Fibroblast of lung (primary cell): Measurements from ENCODE around the gene FBXL17. TPM values are rescaled to one million over a fixed set of nuclear protein-coding genes. Genes with fewer than 3 reads are reported as not detected.

ENCODE experiments used
- DNase-seq, 2 donors: peaks; one replicate each; pipeline versions ENCODE4 v3.0.0 to v3.0.0-alpha.2; 2010; ENCODE audit warnings: low read depth in 2 of 2
- H2AFZ ChIP-seq: 2 replicates; pipeline ENCODE4 v1.5.1; 2012; ENCODE audit warnings: low read length, control low read depth, inconsistent platforms
- H3K27ac ChIP-seq: 2 replicates; pipeline ENCODE4 v1.5.1; 2011; ENCODE audit warnings: low read length, control low read depth; ENCODE audit not compliant: insufficient read depth
- H3K27me3 ChIP-seq: 2 replicates; pipeline ENCODE4 v1.5.1; 2011; ENCODE audit warnings: mild to moderate bottlenecking, low read length; ENCODE audit not compliant: control insufficient read depth, insufficient read depth
- H3K36me3 ChIP-seq: 2 replicates; pipeline ENCODE4 v1.5.1; 2011; ENCODE audit warnings: low read length; ENCODE audit not compliant: control insufficient read depth, insufficient read depth
- H3K4me1 ChIP-seq: 2 replicates; pipeline ENCODE4 v1.5.1; 2011; ENCODE audit warnings: low read length; ENCODE audit not compliant: control insufficient read depth, insufficient read depth; ENCODE audit errors: extremely low read depth
- H3K4me2 ChIP-seq: 2 replicates; pipeline ENCODE4 v1.5.1; 2011; ENCODE audit warnings: low read length, control low read depth; ENCODE audit not compliant: insufficient read depth; ENCODE audit errors: extremely low read depth
- H3K4me3 ChIP-seq, 4 experiments: fragments of 200-600 bp in 1 of 4; sonication (generic) in 1 of 4; replicated peaks in 1 of 4; 2 replicates each; pipeline ENCODE4 v1.5.1; 2011 to 2016; ENCODE audit warnings: low read length in 4 of 4, low read depth in 3 of 4, mild to moderate bottlenecking in 3 of 4, control low read depth in 2 of 4, inconsistent platforms in 1 of 4, mixed read lengths in 1 of 4; ENCODE audit not compliant: insufficient read depth in 1 of 4; ENCODE audit errors: control extremely low read depth in 1 of 4
- H3K79me2 ChIP-seq: 2 replicates; pipeline ENCODE4 v1.5.1; 2012; ENCODE audit warnings: mild to moderate bottlenecking, low read length, inconsistent platforms; ENCODE audit not compliant: control insufficient read depth, insufficient read depth
- H3K9ac ChIP-seq: 2 replicates; pipeline ENCODE4 v1.5.1; 2011; ENCODE audit warnings: mild to moderate bottlenecking, low read length, control low read depth; ENCODE audit not compliant: insufficient read depth
- H3K9me3 ChIP-seq: 2 replicates; pipeline ENCODE4 v1.5.1; 2012; ENCODE audit warnings: low read depth, low read length; ENCODE audit not compliant: control insufficient read depth, insufficient read depth
- H4K20me1 ChIP-seq: 2 replicates; pipeline ENCODE4 v1.5.1; 2011; ENCODE audit warnings: low read length; ENCODE audit not compliant: control insufficient read depth, insufficient read depth; ENCODE audit errors: extremely low read depth
- CTCF ChIP-seq, 2 donors: IDR thresholded peaks in 1 of 2; conservative IDR thresholded peaks in 1 of 2; 1 replicate in 1 of 2; 2 replicates in 1 of 2; pipeline ENCODE4 v1.5.1; 2011 to 2012; ENCODE audit warnings: low read length in 2 of 2, control low read depth in 1 of 2, inconsistent platforms in 1 of 2, low read depth in 1 of 2, mild to moderate bottlenecking in 1 of 2
- EZH2 ChIP-seq: IDR thresholded peaks from 2 replicates; pipeline ENCODE4 v1.5.1; 2012; ENCODE audit warnings: low read length, control low read depth, mild to moderate bottlenecking; ENCODE audit errors: missing control alignments
- polyA plus RNA-seq, 2 donors: library from polyadenylated mRNA; depleted of rRNA in 1 of 2; stranded (reverse) in 1 of 2; unstranded in 1 of 2; fragments of >200 nt; gene quantifications; 2 replicates each; pipeline ENCODE4 v1.2.1, GENCODE V29; 2011 to 2012; ENCODE audit warnings: missing spikeins in 1 of 2
- total RNA-seq: library from RNA; depleted of rRNA; stranded (reverse); fragments of >200 nt; gene quantifications from 2 replicates; pipeline ENCODE4 v1.2.1, GENCODE V29; 2014

Gene FBXL17
- total and polyA plus RNA-seq, 2 donors (not counting 1 experiment from before 2014, with no cell fraction given), result 7.1 to 8.3 TPM

DNA sequence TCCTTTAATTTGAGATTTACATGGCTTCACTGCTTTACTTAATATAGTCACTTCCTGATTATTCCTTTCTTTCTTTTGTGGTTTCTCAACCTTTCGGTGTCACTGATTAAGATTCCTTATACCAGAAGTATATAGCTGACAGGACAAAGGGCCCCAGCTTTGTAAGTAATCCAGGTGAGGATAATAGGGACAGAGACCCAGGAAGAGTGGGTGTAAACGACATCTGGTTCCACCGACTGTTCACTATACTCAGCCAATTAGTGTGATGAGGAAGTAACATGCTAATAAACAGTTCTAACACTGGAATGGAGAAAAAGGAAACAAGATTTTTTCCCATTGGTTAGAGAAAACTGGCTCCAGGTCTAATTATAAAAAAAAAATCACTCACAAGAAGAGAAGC lies 424.8 kb downstream of the FBXL17 start:
- H3K9me3 ChIP-seq, result no peaks in the 10 kb centered on the region
- TF ChIP-seq EZH2 (no peak), CTCF (conservative IDR thresholded peaks at IDR 0.05 in 1 of 2, IDR thresholded peaks at IDR 0.05 in 1 of 2; ENCODE audit: low read depth in 1 of 2, low read length in 2 of 2) (no peak)
- H3K4me1 ChIP-seq, result no peaks in the 10 kb centered on the region
- no peaks in the 10 kb centered on the region for H4K20me1 ChIP-seq
- H3K4me2 ChIP-seq, result no peak overlapping the region
- no peak overlapping the region for H3K9ac ChIP-seq
- no peak overlapping the region for H3K4me3 ChIP-seq
- no peaks in the 10 kb centered on the region for H3K27me3 ChIP-seq
- no peaks in the 10 kb centered on the region for H3K79me2 ChIP-seq
- DNase-seq, result no peak
- H3K27ac ChIP-seq, result no peak overlapping the region
- H2AFZ ChIP-seq, result no peak overlapping the region
- H3K36me3 ChIP-seq, result no peaks in the 10 kb centered on the region

- no peak overlapping the region for H3K9ac ChIP-seq
- H3K4me1 ChIP-seq, result no peaks in the 10 kb centered on the region
- DNase-seq, result no peak
- H3K9me3 ChIP-seq, result no peaks in the 10 kb centered on the region
- TF ChIP-seq EZH2 (no peak), CTCF (conservative IDR thresholded peaks at IDR 0.05 in 1 of 2, IDR thresholded peaks at IDR 0.05 in 1 of 2; ENCODE audit: low read depth in 1 of 2, low read length in 2 of 2) (no peak)
- no peak overlapping the region for H2AFZ ChIP-seq
- H3K27ac ChIP-seq, result no peak overlapping the region
- no peaks in the 10 kb centered on the region for H4K20me1 ChIP-seq
- no peaks in the 10 kb centered on the region for H3K27me3 ChIP-seq
- no peaks in the 10 kb centered on the region for H3K79me2 ChIP-seq
- no peaks in the 10 kb centered on the region for H3K36me3 ChIP-seq
- H3K4me2 ChIP-seq, result no peak overlapping the region
- no peak overlapping the region for H3K4me3 ChIP-seq
Observed at GRCh38 chr5:107955321-107955720, 426.6 kb downstream of the FBXL17 start.

GRCh38 chr5:107954254-107954653 lies 427.6 kb downstream of the FBXL17 start:
- H4K20me1 ChIP-seq, result no peaks in the 10 kb centered on the region
- TF ChIP-seq CTCF (conservative IDR thresholded peaks at IDR 0.05 in 1 of 2, IDR thresholded peaks at IDR 0.05 in 1 of 2; ENCODE audit: low read depth in 1 of 2, low read length in 2 of 2), result no peak
- H3K4me3 ChIP-seq, result no peak overlapping the region
- no peak overlapping the region for H3K27ac ChIP-seq
- H3K36me3 ChIP-seq, result no peaks in the 10 kb centered on the region
- no peak overlapping the region for H3K9ac ChIP-seq
- no peaks in the 10 kb centered on the region for H3K9me3 ChIP-seq
- H2AFZ ChIP-seq, result no peak overlapping the region
- no peak for DNase-seq
- H3K27me3 ChIP-seq, result no peaks in the 10 kb centered on the region
- H3K4me1 ChIP-seq, result no peaks in the 10 kb centered on the region
- no peaks in the 10 kb centered on the region for H3K79me2 ChIP-seq
- no peak overlapping the region for H3K4me2 ChIP-seq
